Liver (tissue), 9 donors: ENCODE results near the gene COL7A1. TPM values are rescaled to one million over a fixed set of nuclear protein-coding genes. Genes with fewer than 3 reads are reported as not detected.

ENCODE experiments used
- DNase-seq: peaks from one replicate; pipeline ENCODE4 v3.0.0-alpha.2; 2017; ENCODE audit warnings: low spot score
- H3K27ac ChIP-seq, 2 donors: one replicate each; pipeline ENCODE4 v1.7.0; 2013; ENCODE audit warnings: inconsistent platforms in 2 of 2, low read length in 2 of 2, control low read depth in 1 of 2, low read depth in 1 of 2, mild to moderate bottlenecking in 1 of 2
- H3K27me3 ChIP-seq, 4 donors: one replicate each; pipeline versions ENCODE4 v1.6.1 to v1.7.0; 2013; ENCODE audit warnings: low read length in 3 of 4, inconsistent platforms in 1 of 4, mild to moderate bottlenecking in 1 of 4, moderate library complexity in 1 of 4; ENCODE audit not compliant: control insufficient read depth in 4 of 4, insufficient read depth in 4 of 4
- H3K36me3 ChIP-seq, 4 donors: one replicate each; pipeline versions ENCODE4 v1.6.1 to v1.7.0; 2013; ENCODE audit warnings: low read length in 3 of 4, mild to moderate bottlenecking in 3 of 4, low read depth in 1 of 4, moderate library complexity in 1 of 4; ENCODE audit not compliant: control insufficient read depth in 4 of 4, insufficient read depth in 3 of 4
- H3K4me1 ChIP-seq, 4 donors: one replicate each; pipeline versions ENCODE4 v1.6.1 to v1.7.0; 2013; ENCODE audit warnings: low read length in 3 of 4, mild to moderate bottlenecking in 3 of 4, moderate library complexity in 1 of 4; ENCODE audit not compliant: control insufficient read depth in 4 of 4, insufficient read depth in 4 of 4
- H3K4me3 ChIP-seq, 3 donors: one replicate each; pipeline versions ENCODE4 v1.6.1 to v1.7.0; 2013; ENCODE audit warnings: low read length in 3 of 3, control low read depth in 1 of 3, low read depth in 1 of 3, mild to moderate bottlenecking in 1 of 3
- H3K9ac ChIP-seq, 2 donors: one replicate each; pipeline ENCODE4 v1.7.0; 2013; ENCODE audit warnings: low read length in 2 of 2, mild to moderate bottlenecking in 2 of 2, moderate library complexity in 2 of 2, control low read depth in 1 of 2, low read depth in 1 of 2
- H3K9me3 ChIP-seq, 4 donors: one replicate each; pipeline versions ENCODE4 v1.6.1 to v1.7.0; 2013; ENCODE audit warnings: low read length in 3 of 4; ENCODE audit not compliant: control insufficient read depth in 4 of 4
- ATF3 ChIP-seq: IDR thresholded peaks from 2 replicates; pipeline ENCODE4 v1.6.1; 2016; ENCODE audit warnings: antibody characterized with exemption
- CTCF ChIP-seq: fragments of 150-350 bp; IDR thresholded peaks from 2 replicates; pipeline ENCODE4 v1.5.1; 2017; ENCODE audit warnings: improper control_type of control experiment, low read depth, low read length; ENCODE audit not compliant: missing input control
- EGR1 ChIP-seq, 2 donors: IDR thresholded peaks; 2 replicates each; pipeline ENCODE4 v1.6.1; 2016 to 2018; ENCODE audit warnings: antibody characterized with exemption in 2 of 2, low read depth in 2 of 2
- FOXA1 ChIP-seq: IDR thresholded peaks from 2 replicates; pipeline ENCODE4 v1.6.1; 2016; ENCODE audit warnings: antibody characterized with exemption
- FOXA2 ChIP-seq: IDR thresholded peaks from 2 replicates; pipeline ENCODE4 v1.6.1; 2016; ENCODE audit warnings: antibody characterized with exemption
- GABPA ChIP-seq, 2 donors: IDR thresholded peaks in 1 of 2; conservative IDR thresholded peaks in 1 of 2; 2 replicates each; pipeline ENCODE4 v1.6.1; 2016; ENCODE audit warnings: antibody characterized with exemption in 2 of 2, mild to moderate bottlenecking in 1 of 2, moderate library complexity in 1 of 2
- HNF4A ChIP-seq, 2 donors: conservative IDR thresholded peaks; 2 replicates each; pipeline ENCODE4 v1.6.1; 2016; ENCODE audit warnings: antibody characterized with exemption in 2 of 2, mild to moderate bottlenecking in 2 of 2
- HNF4G ChIP-seq: IDR thresholded peaks from 2 replicates; pipeline ENCODE4 v1.6.1; 2016; ENCODE audit warnings: antibody characterized with exemption
- JUND ChIP-seq, 2 donors: IDR thresholded peaks; 2 replicates each; pipeline ENCODE4 v1.6.1; 2016; ENCODE audit warnings: antibody characterized with exemption in 2 of 2
- NR2F2 ChIP-seq: IDR thresholded peaks from 2 replicates; pipeline ENCODE4 v1.6.1; 2016; ENCODE audit warnings: antibody characterized with exemption
- RXRA ChIP-seq, 2 donors: IDR thresholded peaks; 2 replicates each; pipeline ENCODE4 v1.6.1; 2017 to 2018; ENCODE audit warnings: antibody characterized with exemption in 2 of 2, mild to moderate bottlenecking in 1 of 2
- SP1 ChIP-seq: IDR thresholded peaks from 2 replicates; pipeline ENCODE4 v1.6.1; 2018; ENCODE audit warnings: antibody characterized with exemption, mild to moderate bottlenecking
- TAF1 ChIP-seq: conservative IDR thresholded peaks from 2 replicates; pipeline ENCODE4 v1.6.1; 2016; ENCODE audit warnings: antibody characterized with exemption, mild to moderate bottlenecking
- YY1 ChIP-seq: IDR thresholded peaks from 2 replicates; pipeline ENCODE4 v1.6.1; 2016; ENCODE audit warnings: antibody characterized with exemption, mild to moderate bottlenecking
- ZBTB33 ChIP-seq: IDR thresholded peaks from 2 replicates; pipeline ENCODE4 v1.6.1; 2016; ENCODE audit warnings: antibody characterized with exemption
- WGBS: extraction: QIAGEN DNeasy Blood & Tissue Kit; methylation state at CpG from one replicate; pipeline ENCODE4 v1.1.7; 2013; 5-methylcytosine and 5-hydroxymethylcytosine counted together
- polyA plus RNA-seq, 2 donors: library from polyadenylated mRNA; stranded (reverse) in 1 of 2; unstranded in 1 of 2; fragments of 200-250 nt in 1 of 2; fragments of >200 nt in 1 of 2; fragmentation: Nextera tagmentation in 1 of 2; extraction: Ambion mirVana in 1 of 2; gene quantifications; one replicate each; pipeline versions ENCODE4 v1.2.1 to v1.2.3, GENCODE V29; 2013 to 2015
- total RNA-seq, 2 donors: library from RNA; depleted of rRNA; stranded (reverse); fragments of >200 nt; gene quantifications; one replicate each; pipeline ENCODE4 v1.2.3, GENCODE V29; 2014
- donor health status: healthy.
- donor health status: healthy.
- donor health status: healthy.
- donor health status: healthy.
- donor health status: healthy.

Gene COL7A1
- total and polyA plus RNA-seq, 4 donors = 0.24 to 0.84 (median 0.40) TPM

- Histone ChIP-seq H3K36me3 (no peaks in the 10 kb centered on the region), H3K27ac (peak overlapping the region in 1 of 2 donors; percentile 18), H3K4me1 (peaks cover 6 to 32% (median 14%) of the 10 kb centered on the region in 4 donors), H3K4me3 (peak overlapping the region in 2 of 3 donors; percentile 38 to 57), H3K9ac (no peak overlapping the region), H3K9me3 (no peaks in the 10 kb centered on the region), H3K27me3 (no peaks in the 10 kb centered on the region)
- DNase-seq = no peak
- TF ChIP-seq HNF4A (conservative IDR thresholded peaks at IDR 0.05) = no peak
- TF ChIP-seq JUND (IDR thresholded peaks at IDR 0.05) = no peak
- TF ChIP-seq GABPA (IDR thresholded peaks at IDR 0.05 in 1 of 2, conservative IDR thresholded peaks at IDR 0.05 in 1 of 2) = no peak
- TF ChIP-seq YY1 = no peak
- TF ChIP-seq CTCF = no peak
- TF ChIP-seq ATF3 = no peak
- no peak for TF ChIP-seq SP1
- no peak for TF ChIP-seq FOXA1
- TF ChIP-seq EGR1 (IDR thresholded peaks at IDR 0.05; ENCODE audit: low read depth in 2 of 2) = no peak
- TF ChIP-seq NR2F2 = no peak
- no peak for TF ChIP-seq TAF1
- TF ChIP-seq RXRA (IDR thresholded peaks at IDR 0.05) = no peak
- no peak for TF ChIP-seq HNF4G
- no peak for TF ChIP-seq FOXA2
- 27% methylated on average over 29 of the region's 29 CpGs for WGBS
These were observed 39.0 kb downstream of the COL7A1 start for GRCh38 chr3:48555949-48556795.

- Histone ChIP-seq H3K9ac (no peak overlapping the region), H3K36me3 (no peaks in the 10 kb centered on the region), H3K4me1 (peaks cover 6 to 32% (median 13%) of the 10 kb centered on the region in 4 donors), H3K27ac (no peak overlapping the region), H3K4me3 (no peak overlapping the region), H3K9me3 (no peaks in the 10 kb centered on the region), H3K27me3 (no peaks in the 10 kb centered on the region)
- DNase-seq = no peak
- TF ChIP-seq HNF4A (conservative IDR thresholded peaks at IDR 0.05) (no peak), HNF4G (no peak), RXRA (IDR thresholded peaks at IDR 0.05) (no peak), ZBTB33 (no peak), TAF1 (no peak)
- WGBS = 91% methylated on average over 10 of the region's 10 CpGs
These were observed 39.7 kb downstream of the COL7A1 start for GRCh38 chr3:48555231-48555948.
